Measurements from ENCODE around the gene DHRS3. TPM values are rescaled to one million over a fixed set of nuclear protein-coding genes. Genes with fewer than 3 reads are reported as not detected.

The DHRS3 gene
- polyA plus RNA-seq, 1 of the 3 experiments (the other 2 are of a cell fraction) = 44.8 TPM

- WGBS (ENCODE audit: low lambda C conversion rate) = no CpG with 5 or more reads among the region's 2 CpGs
Measured at GRCh38 chr1:12644237-12644636, 26.2 kb upstream of the DHRS3 start.

More at GRCh38 chr1:12644237-12644636, 26.2 kb upstream of the DHRS3 start:
- H4K20me1 ChIP-seq (ENCODE audit: insufficient read depth) = no peaks in the 10 kb centered on the region
- no peaks in the 10 kb centered on the region for H3F3A ChIP-seq (replicated peaks; ENCODE audit: insufficient read depth)
- H3K27ac ChIP-seq (ENCODE audit: low read depth in 2 of 2, low read length in 1 of 2) = no peak overlapping the region
- no peaks in the 10 kb centered on the region for H3K79me2 ChIP-seq (ENCODE audit: insufficient read depth)
- H3K36me3 ChIP-seq (replicated peaks in 1 of 2; ENCODE audit: control insufficient read depth in 1 of 2, insufficient read depth in 2 of 2, low read length in 1 of 2) = no peaks in the 10 kb centered on the region
- H3K9me3 ChIP-seq = no peaks in the 10 kb centered on the region
- POLR2A ChIA-PET = no interaction called here
- H3K27me3 ChIP-seq (ENCODE audit: insufficient read depth) = no peaks in the 10 kb centered on the region; the same call in 1 of the 2 replicates
- no peaks in the 10 kb centered on the region for H3K9me2 ChIP-seq
- no peak for TF ChIP-seq SIN3A (IDR thresholded peaks at IDR 0.05; ENCODE audit: borderline replicate concordance, low read depth, low read length)
- TF ChIP-seq, protein P1, sequence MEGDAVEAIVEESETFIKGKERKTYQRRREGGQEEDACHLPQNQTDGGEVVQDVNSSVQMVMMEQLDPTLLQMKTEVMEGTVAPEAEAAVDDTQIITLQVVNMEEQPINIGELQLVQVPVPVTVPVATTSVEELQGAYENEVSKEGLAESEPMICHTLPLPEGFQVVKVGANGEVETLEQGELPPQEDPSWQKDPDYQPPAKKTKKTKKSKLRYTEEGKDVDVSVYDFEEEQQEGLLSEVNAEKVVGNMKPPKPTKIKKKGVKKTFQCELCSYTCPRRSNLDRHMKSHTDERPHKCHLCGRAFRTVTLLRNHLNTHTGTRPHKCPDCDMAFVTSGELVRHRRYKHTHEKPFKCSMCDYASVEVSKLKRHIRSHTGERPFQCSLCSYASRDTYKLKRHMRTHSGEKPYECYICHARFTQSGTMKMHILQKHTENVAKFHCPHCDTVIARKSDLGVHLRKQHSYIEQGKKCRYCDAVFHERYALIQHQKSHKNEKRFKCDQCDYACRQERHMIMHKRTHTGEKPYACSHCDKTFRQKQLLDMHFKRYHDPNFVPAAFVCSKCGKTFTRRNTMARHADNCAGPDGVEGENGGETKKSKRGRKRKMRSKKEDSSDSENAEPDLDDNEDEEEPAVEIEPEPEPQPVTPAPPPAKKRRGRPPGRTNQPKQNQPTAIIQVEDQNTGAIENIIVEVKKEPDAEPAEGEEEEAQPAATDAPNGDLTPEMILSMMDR (IDR thresholded peaks at IDR 0.05) = no peak
- TF ChIP-seq JUND (IDR thresholded peaks at IDR 0.05) = no peak
- no peak for TF ChIP-seq REST (IDR thresholded peaks at IDR 0.05; ENCODE audit: low read depth, low read length)
- TF ChIP-seq GATA2 (CRISPR knock-in tag; IDR thresholded peaks at IDR 0.05) = no peak
- no peak for TF ChIP-seq PBX3 (IDR thresholded peaks at IDR 0.05)
- TF ChIP-seq USF2 (IDR thresholded peaks at IDR 0.05; ENCODE audit: borderline replicate concordance, low read depth, low read length) = no peak
- TF ChIP-seq FOXJ3 (CRISPR knock-in tag; IDR thresholded peaks at IDR 0.05) = no peak
- TF ChIP-seq, protein P2, sequence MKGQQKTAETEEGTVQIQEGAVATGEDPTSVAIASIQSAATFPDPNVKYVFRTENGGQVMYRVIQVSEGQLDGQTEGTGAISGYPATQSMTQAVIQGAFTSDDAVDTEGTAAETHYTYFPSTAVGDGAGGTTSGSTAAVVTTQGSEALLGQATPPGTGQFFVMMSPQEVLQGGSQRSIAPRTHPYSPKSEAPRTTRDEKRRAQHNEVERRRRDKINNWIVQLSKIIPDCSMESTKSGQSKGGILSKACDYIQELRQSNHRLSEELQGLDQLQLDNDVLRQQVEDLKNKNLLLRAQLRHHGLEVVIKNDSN (IDR thresholded peaks at IDR 0.05; ENCODE audit: borderline replicate concordance, low read depth) = no peak
- CTCF ChIA-PET = interaction anchor here (1.1 to 6.9 kb wide), 3 partner anchors 14 to 329 kb away, joined by 4 to 37 read pairs (median 6); no protein-coding TSS in a partner anchor
- H3K9ac ChIP-seq = no peak overlapping the region
- no peaks in the 10 kb centered on the region for H3K4me1 ChIP-seq (ENCODE audit: control insufficient read depth in 1 of 2, insufficient read depth in 2 of 2, low read depth in 1 of 2, low read length in 1 of 2)
- H3K4me2 ChIP-seq = no peak overlapping the region
- no peak overlapping the region for H3K4me3 ChIP-seq (ENCODE audit: low read depth in 2 of 2, low read length in 1 of 2)
- DNase-seq = no peak
- no peak overlapping the region for H2AFZ ChIP-seq (ENCODE audit: low read depth)
